HG02763 (cell line): ENCODE data around the gene KCNC3.
"Not testable (repeated sequence)": the region's sequence is repeated elsewhere in the genome, so short reads cannot be mapped to it uniquely, and the experiment has no call there.

Source experiments
- ATAC-seq: cut with Tn5 transposase; IDR thresholded peaks from one replicate; pipeline ENCODE4 v1.9.1; 2021; ENCODE audit warnings: mild to moderate bottlenecking, moderate library complexity; ENCODE audit not compliant: unreplicated experiment

Gene KCNC3

GRCh38 chr19:50356691-50357177 lies 27.6 kb upstream of the KCNC3 start:
- ATAC-seq, result no peak

DNA sequence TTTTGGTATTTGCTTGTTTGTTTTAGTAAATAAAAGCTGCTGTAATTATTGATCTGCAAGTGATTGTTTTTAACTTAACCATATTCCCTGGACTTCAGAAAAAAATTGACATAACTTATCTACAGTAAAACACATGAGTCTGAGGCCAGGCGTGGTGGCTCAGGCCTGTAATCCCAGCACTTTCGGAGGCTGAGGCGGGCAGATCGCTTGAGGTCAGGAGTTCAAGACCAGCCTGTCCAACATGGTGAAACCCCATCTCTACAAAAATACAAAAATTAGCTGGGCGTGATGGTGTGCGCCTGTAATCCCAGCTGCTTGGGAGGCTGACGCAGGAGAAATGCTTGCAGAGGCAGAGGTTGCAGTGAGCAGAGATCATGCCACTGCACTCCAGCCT lies 24.3 kb upstream of the KCNC3 start:
- ATAC-seq, result not testable (repeated sequence)

DNA sequence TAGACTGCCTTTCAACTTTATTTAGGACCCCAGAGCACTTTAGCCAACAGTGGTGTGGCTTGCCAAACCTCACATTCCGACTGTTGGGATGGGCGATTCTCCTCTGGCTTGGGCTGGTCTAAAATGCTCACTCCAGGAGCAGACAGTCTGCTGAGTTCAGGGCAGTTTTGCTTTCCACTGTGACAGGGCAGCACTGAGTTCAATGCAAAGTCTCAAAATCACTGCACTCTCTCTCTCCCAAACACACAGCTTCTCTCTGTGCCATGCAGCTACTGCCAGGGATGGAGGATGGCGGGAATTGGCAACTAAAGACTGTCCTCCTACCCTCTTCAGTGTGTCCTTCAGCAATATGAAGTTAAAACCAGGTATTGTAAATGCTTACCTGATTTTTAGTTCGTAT lies 23.1 kb upstream of the KCNC3 start:
- ATAC-seq, result no peak

DNA sequence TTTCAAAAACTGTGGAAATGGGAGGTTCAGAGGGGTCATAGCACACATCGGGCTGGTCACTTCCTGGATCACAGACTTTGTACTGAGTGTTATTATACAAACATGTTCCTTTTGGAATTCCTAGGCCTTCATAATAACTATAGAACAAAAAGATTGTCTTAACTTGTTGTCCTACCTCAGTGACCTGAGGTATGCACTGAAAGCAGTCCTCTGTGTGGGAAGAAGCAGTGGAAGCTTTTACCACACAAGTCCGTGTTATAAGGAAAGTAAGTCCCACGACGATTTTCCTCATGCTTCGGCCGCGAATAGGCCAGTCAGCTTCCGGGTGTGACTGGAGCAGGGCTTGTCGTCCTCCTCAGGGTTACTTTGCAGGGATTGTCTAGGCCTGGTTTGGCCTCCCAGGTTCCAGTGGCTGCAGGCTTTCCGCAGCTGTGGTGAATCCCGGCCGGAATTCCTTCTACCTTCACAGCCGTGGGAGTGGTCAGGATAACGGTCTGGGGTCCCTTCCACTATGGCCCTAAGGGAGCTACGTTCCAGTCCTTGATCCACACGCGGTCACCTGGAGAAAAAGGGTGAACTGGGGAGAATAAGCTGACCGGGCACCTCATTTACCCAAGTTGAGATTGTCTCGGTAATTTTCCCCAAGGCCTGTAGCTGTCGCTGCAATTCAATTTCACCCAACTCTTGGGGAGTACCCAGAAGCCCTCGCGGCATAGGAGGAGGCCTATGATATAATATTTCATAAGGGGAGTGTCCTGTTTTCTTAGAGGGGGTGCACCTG lies 20.3 kb upstream of the KCNC3 start:
- no peak for ATAC-seq

DNA sequence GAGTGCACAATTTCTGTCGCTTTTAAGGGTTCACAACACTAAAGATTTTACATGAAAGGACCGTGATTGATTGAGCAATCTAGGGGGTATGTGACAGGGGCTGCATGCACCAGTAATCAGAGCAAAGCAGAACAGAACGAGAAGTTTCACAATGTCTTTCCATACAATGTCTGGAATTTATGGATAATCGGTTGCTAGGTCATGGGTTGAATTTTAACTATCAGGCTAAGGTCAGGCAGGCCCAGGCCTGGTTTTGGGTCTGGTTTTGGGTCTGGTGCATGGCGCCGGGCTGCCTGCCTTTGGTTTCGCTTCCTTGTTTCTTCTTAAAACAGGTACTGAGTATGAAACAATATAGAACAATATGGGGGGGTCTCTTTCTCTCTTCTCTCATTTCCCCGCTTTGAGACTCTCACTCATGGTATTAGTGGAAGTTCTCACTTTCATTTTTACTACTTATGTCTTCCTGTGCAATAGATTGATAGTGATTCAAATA lies 18.0 kb upstream of the KCNC3 start:
- not testable (repeated sequence) for ATAC-seq

DNA sequence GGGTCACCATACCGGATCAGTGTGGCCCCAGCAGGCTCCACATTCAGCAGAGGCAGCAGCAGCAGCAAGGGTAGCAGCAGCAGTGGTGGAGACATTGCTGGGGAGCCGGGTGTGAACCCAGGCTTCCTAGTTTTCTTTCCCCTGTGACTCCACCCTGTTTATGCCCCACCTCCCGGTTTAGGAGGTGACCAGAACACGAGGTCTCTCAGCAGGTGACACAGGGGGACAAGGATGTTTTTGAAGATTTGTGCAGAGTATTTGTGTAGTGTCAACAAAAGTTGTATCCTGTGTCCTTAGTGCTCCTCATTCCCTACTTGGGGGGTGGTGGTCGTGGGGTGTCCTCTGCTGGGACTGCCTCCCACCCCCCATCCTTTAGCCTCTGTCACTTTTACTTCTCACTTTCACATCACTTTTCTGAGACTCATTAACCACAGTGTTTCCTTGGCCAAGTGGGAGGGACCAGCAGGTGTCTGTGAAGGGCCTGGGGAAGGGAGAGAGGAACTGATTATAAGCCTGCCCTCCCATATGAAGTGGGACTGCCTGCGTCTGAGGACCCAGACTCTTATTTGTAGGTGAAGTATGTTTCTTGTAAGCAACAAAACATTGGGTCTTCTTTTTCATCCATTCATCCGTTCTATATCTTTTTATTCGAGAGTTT lies 15.6 kb upstream of the KCNC3 start:
- ATAC-seq, result peak; percentile 43

GRCh38 chr19:50341091-50341564 lies 12.0 kb upstream of the KCNC3 start:
- ATAC-seq, result no peak

DNA sequence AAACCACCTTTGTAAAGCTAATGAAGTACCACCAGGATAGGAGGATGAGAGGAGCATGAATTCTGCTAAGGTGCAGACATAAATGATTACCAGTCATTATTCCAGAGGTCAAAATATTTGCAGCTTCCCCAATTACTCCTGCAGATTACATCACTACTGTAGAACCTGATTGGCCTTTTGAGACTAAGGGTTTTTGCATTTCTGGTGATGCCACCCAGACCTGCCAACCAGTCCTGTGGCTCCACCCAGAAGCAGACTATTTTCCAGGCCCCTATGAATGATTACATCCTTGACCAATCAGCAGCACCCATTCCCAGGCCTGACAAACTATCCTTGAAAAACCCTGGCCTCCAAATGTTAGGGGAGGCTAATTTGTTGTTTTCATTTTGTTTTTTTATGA lies 11.2 kb upstream of the KCNC3 start:
- ATAC-seq, result no peak

GRCh38 chr19:50337031-50337430 lies 7.9 kb upstream of the KCNC3 start:
- ATAC-seq, result not testable (repeated sequence)

DNA sequence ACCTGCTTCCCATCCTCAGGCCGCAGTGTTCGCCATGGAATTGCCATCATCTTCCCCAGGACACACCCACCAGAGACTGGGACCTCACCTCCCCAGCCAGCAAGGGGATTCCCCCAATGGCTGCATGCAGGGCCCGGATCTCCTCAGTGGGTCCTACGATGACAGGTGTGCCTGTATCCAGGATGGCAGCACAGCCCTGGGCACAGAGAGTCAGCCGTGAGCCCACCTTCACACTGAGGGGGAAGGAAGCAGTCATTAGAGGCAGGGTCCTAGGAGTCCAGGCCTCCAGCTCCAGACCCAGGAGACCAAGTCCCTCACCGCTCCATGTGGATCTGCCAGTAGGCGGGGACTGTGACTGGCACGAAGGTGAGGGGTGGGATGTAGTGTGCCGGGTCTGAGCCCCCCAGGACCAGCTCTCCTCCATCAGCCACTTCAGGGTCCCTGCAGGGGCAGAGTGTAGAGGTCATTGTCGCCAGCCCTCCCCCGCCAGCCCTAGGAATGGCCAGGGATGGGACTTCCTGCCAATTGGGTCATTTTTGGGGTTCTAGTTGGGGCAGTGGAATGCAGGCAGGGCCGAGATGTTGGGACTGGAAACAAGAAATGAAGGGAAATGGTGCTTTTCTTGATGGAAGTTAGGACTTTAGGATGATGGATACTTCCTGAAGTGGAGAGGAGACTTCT lies 5.7 kb upstream of the KCNC3 start:
- no peak for ATAC-seq

DNA sequence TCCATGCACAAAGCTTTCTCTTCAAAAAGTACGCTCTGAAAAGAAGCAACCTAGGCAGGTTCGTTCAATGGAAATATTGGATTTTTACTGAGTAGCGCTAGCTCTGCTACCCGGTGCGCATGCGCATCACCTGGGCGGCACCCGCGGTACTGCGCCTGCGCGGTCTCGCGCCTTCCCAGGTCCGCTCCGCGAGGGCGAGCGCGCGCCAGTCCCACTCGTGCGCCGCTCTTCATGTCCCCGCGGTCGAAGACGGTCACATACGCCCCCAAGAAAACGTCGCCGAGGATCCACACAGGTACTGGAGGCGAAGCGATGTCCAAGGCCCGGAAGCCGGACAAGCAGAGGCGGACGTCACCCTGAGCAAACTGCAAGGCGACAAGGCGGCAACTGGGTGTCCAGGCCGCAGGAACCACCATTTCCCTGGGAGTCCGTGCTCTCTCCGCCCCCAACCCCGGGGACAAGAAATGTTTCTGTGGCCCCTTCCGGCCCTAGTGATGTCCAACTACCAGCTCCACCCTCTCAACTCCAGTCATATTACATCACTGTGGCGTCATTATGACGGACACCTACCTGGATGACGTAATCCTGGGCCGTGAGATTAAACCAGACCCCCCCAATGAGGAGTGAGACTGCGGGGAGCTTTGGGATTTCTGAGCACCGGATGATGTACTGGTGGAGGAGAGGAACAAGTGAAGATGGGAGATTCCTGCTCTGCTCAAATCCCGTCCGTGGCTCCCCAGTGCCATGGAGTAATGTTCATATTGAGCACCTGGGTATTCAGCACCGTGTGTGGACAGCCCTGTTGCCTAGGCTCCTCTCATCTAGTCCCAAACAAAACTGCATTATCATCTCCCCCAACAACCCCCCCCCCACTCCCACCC lies 4.8 kb upstream of the KCNC3 start:
- ATAC-seq, result peak; percentile 32

DNA sequence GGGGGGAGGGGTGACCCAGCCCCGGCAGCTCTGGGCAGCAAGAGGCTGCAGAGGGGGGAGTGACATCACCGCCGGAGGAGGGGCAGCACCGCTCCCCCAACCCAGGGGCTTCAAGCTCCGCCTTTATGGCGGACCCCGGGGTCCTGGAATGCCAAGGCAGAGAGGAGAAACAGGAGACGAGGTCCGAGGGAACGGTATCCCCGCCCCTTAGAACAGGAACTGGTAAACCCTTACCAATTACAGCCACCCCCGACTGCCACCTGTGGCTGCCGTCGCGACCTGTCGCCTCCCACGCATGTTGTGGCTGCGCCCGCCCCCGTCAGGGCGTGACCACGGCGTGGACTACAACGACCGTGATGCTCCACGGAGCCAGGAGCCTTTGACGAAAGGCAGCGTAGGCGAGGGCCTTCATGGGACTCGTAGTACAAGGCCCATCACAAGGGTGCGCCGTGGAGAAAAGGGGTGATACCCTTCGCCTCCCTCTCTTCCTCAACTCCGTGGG lies 4.1 kb upstream of the KCNC3 start:
- peak; percentile 37 for ATAC-seq

GRCh38 chr19:50332244-50333038 lies 3.3 kb upstream of the KCNC3 start:
- no peak for ATAC-seq

GRCh38 chr19:50331994-50332243 lies 2.7 kb upstream of the KCNC3 start:
- ATAC-seq, result no peak

DNA sequence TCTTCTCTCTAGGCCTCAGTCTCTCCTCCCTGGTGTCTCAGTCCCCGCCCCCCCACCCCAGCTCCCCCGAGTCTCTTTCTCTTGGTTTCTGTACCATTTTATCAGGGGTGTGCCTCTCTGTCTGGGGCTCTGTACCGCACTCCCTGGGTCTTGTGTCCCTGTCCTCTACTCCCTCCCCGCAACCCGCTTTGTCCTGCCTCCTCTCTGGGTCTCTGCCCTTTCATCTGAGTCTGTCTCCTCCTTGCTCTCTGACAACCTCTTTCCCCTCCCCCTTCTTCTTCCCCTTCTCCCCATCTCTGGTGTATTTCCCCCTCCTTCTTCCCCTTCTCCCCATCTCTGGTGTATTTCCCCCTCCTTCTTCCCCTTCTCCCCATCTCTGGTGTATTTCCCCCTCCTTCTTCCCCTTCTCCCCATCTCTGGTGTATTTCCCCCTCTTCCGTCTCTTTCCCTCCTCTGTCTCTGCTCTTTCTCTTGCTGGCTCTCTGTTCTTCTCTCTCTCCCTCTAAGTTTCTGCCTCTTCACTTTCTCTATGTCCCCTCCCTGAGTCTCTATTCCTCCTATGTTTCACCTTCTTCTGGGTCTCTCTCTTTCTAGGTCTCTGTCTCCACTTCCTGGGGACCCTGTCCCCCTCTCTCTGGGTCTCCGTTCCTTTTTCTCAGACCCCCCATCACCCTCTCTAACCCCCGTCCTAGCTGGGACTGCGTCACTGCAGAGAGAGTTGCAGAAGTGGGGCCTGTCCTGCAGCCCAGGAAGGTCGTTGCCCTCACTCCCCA lies 2.2 kb upstream of the KCNC3 start:
- ATAC-seq, result no peak

DNA sequence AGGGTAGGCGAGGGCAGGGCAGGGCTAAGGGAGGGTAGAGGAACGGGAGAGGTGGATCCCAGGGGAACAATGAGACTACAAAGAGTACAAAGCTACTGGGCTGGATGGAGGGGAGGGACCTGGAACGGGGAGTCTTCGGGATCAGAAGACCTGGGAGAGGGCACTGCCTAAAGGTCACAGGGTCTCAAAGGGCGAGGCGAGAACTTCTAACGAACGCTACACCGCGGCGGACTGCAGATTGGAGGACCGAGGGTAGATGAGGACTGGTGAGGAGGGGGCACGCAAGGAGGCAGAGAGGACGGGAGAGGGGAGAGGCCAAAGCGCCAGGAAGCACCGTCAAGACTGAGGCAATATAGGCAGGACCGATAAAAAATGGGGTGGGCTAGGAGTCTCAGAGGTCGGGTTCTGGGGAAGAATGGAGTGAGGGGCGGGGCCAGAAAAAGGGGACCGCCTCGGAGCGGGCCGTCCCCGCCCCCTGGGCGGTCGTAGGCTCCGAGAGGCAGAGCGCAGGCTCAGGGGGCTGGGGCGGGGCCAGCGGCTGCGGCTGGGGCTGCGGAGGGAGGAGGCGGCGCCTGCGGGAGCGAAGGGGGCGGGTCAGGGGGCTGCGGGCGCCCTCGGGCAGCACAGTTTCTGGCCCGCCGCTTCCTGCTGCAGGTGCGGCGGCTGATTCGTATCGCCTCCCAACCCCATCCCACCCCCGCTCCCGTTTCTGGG lies 1.3 kb upstream of the KCNC3 start:
- ATAC-seq, result peak; percentile 26

DNA sequence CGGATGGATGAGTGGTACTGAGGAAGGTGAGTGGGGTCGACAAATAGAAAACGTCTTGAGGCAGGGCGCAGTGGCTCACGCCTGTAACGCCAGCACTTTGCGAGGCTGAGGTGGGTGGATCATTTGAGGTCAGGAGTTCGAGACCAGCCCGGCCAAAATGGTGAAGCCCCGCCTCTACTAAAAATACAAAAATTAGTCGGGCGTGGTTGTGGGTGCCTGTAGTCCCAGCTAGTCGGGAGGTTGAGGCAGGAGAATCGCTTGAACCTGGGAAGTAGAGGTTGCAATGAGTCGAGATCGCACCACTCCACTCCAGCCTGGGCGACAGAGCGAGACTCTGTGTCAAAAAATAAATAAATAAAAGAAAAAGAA lies 733 bp upstream of the KCNC3 start:
- not testable (repeated sequence) for ATAC-seq

DNA sequence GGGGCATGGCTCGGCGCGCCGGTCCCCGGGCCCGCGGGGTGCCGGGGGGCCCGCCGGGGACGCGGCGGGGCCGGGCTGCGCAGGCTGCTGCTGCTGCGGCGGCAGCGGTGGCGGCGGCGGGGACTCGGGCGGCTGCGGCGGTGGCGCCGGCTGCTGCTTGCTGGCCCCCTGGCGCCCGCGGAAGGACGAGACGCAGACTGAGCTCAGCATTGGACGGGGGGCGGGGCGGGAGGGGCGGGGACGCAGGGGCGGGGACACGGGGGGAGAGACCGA lies 368 bp downstream of the KCNC3 start:
- ATAC-seq, result no peak
